Neural progenitor cell (in vitro differentiated cells): Measurements from ENCODE around the gene TMEM164. TPM values are rescaled to one million over a fixed set of nuclear protein-coding genes. Genes with fewer than 3 reads are reported as not detected.

ENCODE experiments used
- DNase-seq: peaks from one replicate; pipeline ENCODE4 v3.0.0-alpha.2; 2016; ENCODE audit warnings: low spot score
- H2AFZ ChIP-seq: fragments of 200-600 bp; sonication (generic); replicated peaks from 2 replicates; pipeline ENCODE4 v1.6.1; 2016; ENCODE audit warnings: antibody characterized with exemption
- H3F3A ChIP-seq: fragments of 200-600 bp; sonication (generic); 2 replicates; pipeline ENCODE4 v1.6.1; 2016; ENCODE audit warnings: antibody characterized with exemption, low read depth
- H3K27ac ChIP-seq: fragments of 200-600 bp; sonication (generic); 2 replicates; pipeline ENCODE4 v1.5.1; 2016; ENCODE audit warnings: mild to moderate bottlenecking
- H3K27me3 ChIP-seq: fragments of 200-600 bp; sonication (generic); 2 replicates; pipeline ENCODE4 v1.6.1; 2016; ENCODE audit warnings: mild to moderate bottlenecking, moderate library complexity
- H3K36me3 ChIP-seq: fragments of 200-600 bp; sonication (generic); 2 replicates; pipeline ENCODE4 v1.5.1; 2016
- H3K4me1 ChIP-seq: fragments of 200-600 bp; sonication (generic); 2 replicates; pipeline ENCODE4 v1.6.1; 2016; ENCODE audit warnings: mixed run types
- H3K4me2 ChIP-seq: fragments of 200-600 bp; sonication (generic); 2 replicates; pipeline ENCODE4 v1.6.1; 2016
- H3K4me3 ChIP-seq: fragments of 200-600 bp; sonication (generic); 2 replicates; pipeline ENCODE4 v1.5.1; 2016
- H3K79me2 ChIP-seq: fragments of 200-600 bp; sonication (generic); 2 replicates; pipeline ENCODE4 v1.6.1; 2016; ENCODE audit warnings: low read depth
- H3K9ac ChIP-seq: fragments of 200-600 bp; sonication (generic); 2 replicates; pipeline ENCODE4 v1.6.1; 2016
- H3K9me3 ChIP-seq: fragments of 200-600 bp; sonication (generic); 2 replicates; pipeline ENCODE4 v1.5.1; 2016; ENCODE audit warnings: low read depth
- H4K20me1 ChIP-seq: fragments of 200-600 bp; sonication (generic); 2 replicates; pipeline ENCODE4 v1.6.1; 2016; ENCODE audit warnings: low read depth
- H3K27ac Mint-ChIP-seq: 3 replicates; pipeline ENCODE4 v1.8.0; 2021; ENCODE audit warnings: mixed read lengths
- H3K27me3 Mint-ChIP-seq: 2 replicates; pipeline ENCODE4 v1.8.0; 2022; ENCODE audit warnings: low read depth, mild to moderate bottlenecking, inconsistent platforms, moderate library complexity, mixed read lengths; ENCODE audit not compliant: insufficient read depth
- H3K36me3 Mint-ChIP-seq: 3 replicates; pipeline ENCODE4 v1.8.0; 2021; ENCODE audit warnings: mixed read lengths
- H3K4me1 Mint-ChIP-seq: 3 replicates; pipeline ENCODE4 v1.8.0; 2021; ENCODE audit warnings: mixed read lengths
- H3K4me3 Mint-ChIP-seq: 3 replicates; pipeline ENCODE4 v1.8.0; 2021; ENCODE audit warnings: mild to moderate bottlenecking, moderate library complexity, mixed read lengths
- H3K9me3 Mint-ChIP-seq: 3 replicates; pipeline ENCODE4 v1.8.0; 2020; ENCODE audit warnings: mixed read lengths
- EZH2 ChIP-seq: fragments of 200-600 bp; sonication (generic); IDR thresholded peaks from 2 replicates; pipeline ENCODE4 v1.6.1; 2017; ENCODE audit warnings: antibody characterized with exemption, mild to moderate bottlenecking, moderate library complexity
- EZH2phosphoT487 ChIP-seq: fragments of 200-600 bp; sonication (generic); IDR thresholded peaks from 2 replicates; pipeline ENCODE4 v1.6.1; 2017; ENCODE audit warnings: antibody characterized with exemption
- total RNA-seq: library from RNA; depleted of rRNA; stranded (reverse); fragments of >200 nt; gene quantifications from 2 replicates; pipeline ENCODE4 v1.2.3, GENCODE V29; 2015; ENCODE audit warnings: low replicate concordance
- TF ChIP-seq, protein P1 (sequence below): fragments of 200-600 bp; sonication (generic); IDR thresholded peaks from 2 replicates; pipeline ENCODE4 v1.5.1; 2017; ENCODE audit warnings: antibody characterized with exemption, mild to moderate bottlenecking

The TMEM164 gene
- total RNA-seq, 1 donor from 2014 or later, result 15.5 TPM

DNA sequence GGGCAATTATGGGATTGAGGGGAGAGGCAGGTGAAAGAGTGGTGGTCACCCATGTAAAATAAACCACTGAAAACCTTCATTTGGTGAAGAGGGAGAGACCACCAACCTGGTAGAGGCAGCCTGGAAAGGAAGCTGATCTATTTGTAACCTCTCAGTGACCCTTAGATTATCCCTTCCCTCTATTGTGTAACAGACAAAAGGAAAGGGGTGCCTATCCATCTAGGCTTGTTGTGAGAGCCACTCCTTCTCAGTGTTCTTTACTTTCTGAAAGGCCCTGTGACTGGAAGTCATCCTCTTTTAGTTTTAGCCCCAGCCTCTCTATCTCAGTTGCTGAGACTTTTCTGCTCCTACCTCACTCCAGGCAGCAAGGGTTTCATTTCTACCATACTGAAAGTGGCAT is 142.4 kb downstream of the TMEM164 start:
- Histone ChIP-seq H3K27me3 (no peaks in the 10 kb centered on the region), H3K4me1 (peaks cover 6% of the 10 kb centered on the region), H3K4me2 (peak overlapping the region; percentile 61), H4K20me1 (peaks cover 33% of the 10 kb centered on the region), H3K27ac (no peak overlapping the region), H3K9ac (no peak overlapping the region), H3K79me2 (no peaks in the 10 kb centered on the region), H3F3A (peaks cover 3% of the 10 kb centered on the region), H3K4me3 (no peak overlapping the region), H3K9me3 (no peaks in the 10 kb centered on the region), H3K36me3 (no peaks in the 10 kb centered on the region), H2AFZ (no peak overlapping the region)
- H3K9me3 Mint-ChIP-seq, result no peaks in the 10 kb centered on the region
- TF ChIP-seq EZH2phosphoT487, result no peak
- TF ChIP-seq, protein P1, sequence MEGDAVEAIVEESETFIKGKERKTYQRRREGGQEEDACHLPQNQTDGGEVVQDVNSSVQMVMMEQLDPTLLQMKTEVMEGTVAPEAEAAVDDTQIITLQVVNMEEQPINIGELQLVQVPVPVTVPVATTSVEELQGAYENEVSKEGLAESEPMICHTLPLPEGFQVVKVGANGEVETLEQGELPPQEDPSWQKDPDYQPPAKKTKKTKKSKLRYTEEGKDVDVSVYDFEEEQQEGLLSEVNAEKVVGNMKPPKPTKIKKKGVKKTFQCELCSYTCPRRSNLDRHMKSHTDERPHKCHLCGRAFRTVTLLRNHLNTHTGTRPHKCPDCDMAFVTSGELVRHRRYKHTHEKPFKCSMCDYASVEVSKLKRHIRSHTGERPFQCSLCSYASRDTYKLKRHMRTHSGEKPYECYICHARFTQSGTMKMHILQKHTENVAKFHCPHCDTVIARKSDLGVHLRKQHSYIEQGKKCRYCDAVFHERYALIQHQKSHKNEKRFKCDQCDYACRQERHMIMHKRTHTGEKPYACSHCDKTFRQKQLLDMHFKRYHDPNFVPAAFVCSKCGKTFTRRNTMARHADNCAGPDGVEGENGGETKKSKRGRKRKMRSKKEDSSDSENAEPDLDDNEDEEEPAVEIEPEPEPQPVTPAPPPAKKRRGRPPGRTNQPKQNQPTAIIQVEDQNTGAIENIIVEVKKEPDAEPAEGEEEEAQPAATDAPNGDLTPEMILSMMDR, result no peak
- no peak for TF ChIP-seq EZH2
- peak; percentile 63 for DNase-seq
- H3K4me3 Mint-ChIP-seq, result peak overlapping the region; percentile 15
- no peaks in the 10 kb centered on the region for H3K27me3 Mint-ChIP-seq
- H3K4me1 Mint-ChIP-seq, result peaks cover 17% of the 10 kb centered on the region
- peaks cover 17% of the 10 kb centered on the region for H3K36me3 Mint-ChIP-seq
- H3K27ac Mint-ChIP-seq, result no peak overlapping the region

DNA sequence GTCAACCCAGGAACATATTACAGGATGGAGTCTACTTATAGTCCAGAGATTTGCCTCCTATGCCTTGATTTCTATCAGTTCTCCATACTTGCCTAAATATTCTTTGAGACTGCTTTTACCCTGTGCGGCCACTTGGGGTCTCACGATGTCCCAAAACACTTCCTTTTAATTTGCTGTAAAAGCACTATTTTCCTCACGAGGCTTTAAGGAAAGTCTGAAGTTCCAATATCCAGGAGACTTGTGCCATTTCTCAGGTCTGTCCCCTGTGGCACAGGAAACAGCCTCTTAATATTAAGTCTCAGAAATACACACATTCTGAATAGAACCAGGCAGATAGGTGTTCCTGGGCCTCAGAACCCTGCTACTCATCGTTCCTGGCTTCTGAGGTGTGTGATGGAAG is 142.9 kb downstream of the TMEM164 start:
- Histone ChIP-seq H3K36me3 (no peaks in the 10 kb centered on the region), H3K27me3 (no peaks in the 10 kb centered on the region), H3K4me2 (peak overlapping the region; percentile 61), H4K20me1 (peaks cover 33% of the 10 kb centered on the region), H3K27ac (no peak overlapping the region), H2AFZ (no peak overlapping the region), H3K9me3 (no peaks in the 10 kb centered on the region), H3F3A (peaks cover 3% of the 10 kb centered on the region), H3K4me1 (peaks cover 6% of the 10 kb centered on the region), H3K9ac (no peak overlapping the region), H3K79me2 (no peaks in the 10 kb centered on the region), H3K4me3 (no peak overlapping the region)
- Mint-ChIP-seq H3K27ac (no peak overlapping the region), H3K36me3 (peaks cover 17% of the 10 kb centered on the region), H3K4me1 (peaks cover 17% of the 10 kb centered on the region), H3K9me3 (no peaks in the 10 kb centered on the region), H3K4me3 (peak overlapping the region; percentile 15), H3K27me3 (no peaks in the 10 kb centered on the region)
- no peak for TF ChIP-seq EZH2
- TF ChIP-seq, protein P1, result peak; percentile 62
- DNase-seq, result no peak

DNA sequence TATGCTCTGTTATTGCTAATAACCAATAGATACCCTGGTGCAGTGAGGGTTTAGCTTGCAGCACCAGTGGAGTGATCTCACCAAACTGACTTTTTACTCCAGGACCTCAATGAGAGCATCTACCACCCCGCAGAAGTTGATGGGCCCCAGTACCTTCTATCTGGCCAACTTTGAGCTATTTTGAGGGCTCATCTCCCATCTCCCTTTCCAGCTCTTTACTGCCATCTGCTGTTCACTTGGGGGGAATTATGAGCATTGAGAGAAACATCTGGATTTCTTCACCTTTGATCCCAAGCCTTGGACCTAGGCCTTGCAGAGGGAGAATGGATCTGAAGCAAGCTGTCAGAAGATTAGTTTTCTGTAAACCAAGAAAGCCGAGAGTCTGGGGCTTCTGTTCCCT is 143.6 kb downstream of the TMEM164 start:
- no peak overlapping the region for H3K4me3 ChIP-seq
- H3K4me3 Mint-ChIP-seq, result no peak overlapping the region
- no peaks in the 10 kb centered on the region for H3K79me2 ChIP-seq
- H4K20me1 ChIP-seq, result peaks cover 33% of the 10 kb centered on the region
- peaks cover 3% of the 10 kb centered on the region for H3F3A ChIP-seq
- H3K4me1 ChIP-seq, result peaks cover 6% of the 10 kb centered on the region
- no peak overlapping the region for H3K4me2 ChIP-seq
- peak; percentile 64 for DNase-seq
- TF ChIP-seq EZH2, result no peak
- TF ChIP-seq, protein P1, result peak; percentile 62
- H3K27ac ChIP-seq, result no peak overlapping the region
- H2AFZ ChIP-seq, result no peak overlapping the region
- H3K27ac Mint-ChIP-seq, result no peak overlapping the region
- no peak overlapping the region for H3K9ac ChIP-seq
- H3K36me3 Mint-ChIP-seq, result peaks cover 17% of the 10 kb centered on the region
- H3K27me3 Mint-ChIP-seq, result no peaks in the 10 kb centered on the region
- no peaks in the 10 kb centered on the region for H3K27me3 ChIP-seq
- H3K9me3 ChIP-seq, result no peaks in the 10 kb centered on the region
- peaks cover 17% of the 10 kb centered on the region for H3K4me1 Mint-ChIP-seq
- H3K9me3 Mint-ChIP-seq, result no peaks in the 10 kb centered on the region
- H3K36me3 ChIP-seq, result no peaks in the 10 kb centered on the region
